ENCODE measurements around the gene JAZF1. TPM values are rescaled to one million over a fixed set of nuclear protein-coding genes. Genes with fewer than 3 reads are reported as not detected.

The JAZF1 gene
- total and polyA plus RNA-seq, 10 of the 15 experiments (the other 5 are each of a cell fraction or from before 2014, with no cell fraction given) = 0.04 to 0.82 (median 0.15) TPM; not detected in 3

GRCh38 chr7:27885652-27886051 is 294.9 kb downstream of the JAZF1 start (continued):
- TF ChIP-seq IRF5 (IDR thresholded peaks at IDR 0.05; ENCODE audit: borderline replicate concordance) = no peak

GRCh38 chr7:27883696-27884095 is 296.9 kb downstream of the JAZF1 start:
- H3K4me3 ChIP-seq = no peak overlapping the region
- CTCF ChIA-PET = no interaction called here
- TF ChIP-seq HCFC1 (IDR thresholded peaks at IDR 0.05; ENCODE audit: low read length) (no peak), KAT2A (conservative IDR thresholded peaks at IDR 0.05; ENCODE audit: control insufficient read depth, low read depth, low read length) (no peak), LARP7 (IDR thresholded peaks at IDR 0.05) (no peak), POU2F2 (IDR thresholded peaks at IDR 0.05; ENCODE audit: borderline replicate concordance, low read depth, low read length) (no peak), BHLHE40 (IDR thresholded peaks at IDR 0.05; ENCODE audit: borderline replicate concordance in 1 of 2, low read depth in 2 of 2, low read length in 1 of 2) (no peak), RAD51 (IDR thresholded peaks at IDR 0.05) (no peak), EED (IDR thresholded peaks at IDR 0.05; ENCODE audit: low read depth) (no peak), YY1 (IDR thresholded peaks at IDR 0.05; ENCODE audit: low read depth, low read length) (no peak), ZBTB11 (CRISPR knock-in tag; IDR thresholded peaks at IDR 0.05) (no peak), TAF1 (IDR thresholded peaks at IDR 0.05; ENCODE audit: borderline replicate concordance, low read depth, low read length) (no peak), BRCA1 (IDR thresholded peaks at IDR 0.05; ENCODE audit: low read depth, low read length) (no peak), CBFB (IDR thresholded peaks at IDR 0.05; ENCODE audit: low read depth) (no peak), ZNF622 (IDR thresholded peaks at IDR 0.05) (no peak)
- no peak overlapping the region for H2AFZ ChIP-seq (ENCODE audit: control insufficient read depth, low read depth, low read length)
- H3K27ac ChIP-seq (ENCODE audit: control insufficient read depth, insufficient read depth) = no peak overlapping the region
- H3K4me1 ChIP-seq (ENCODE audit: control insufficient read depth, insufficient read depth, low read length) = no peaks in the 10 kb centered on the region
- no peaks in the 10 kb centered on the region for H3K79me2 ChIP-seq (ENCODE audit: control insufficient read depth, insufficient read depth, low read length)
- no peaks in the 10 kb centered on the region for H3K27me3 ChIP-seq (replicated peaks in 1 of 2; ENCODE audit: control insufficient read depth in 2 of 2, insufficient read depth in 2 of 2, low read length in 1 of 2)
- POLR2A ChIA-PET = no interaction called here
- DNase-seq (ENCODE audit: low read depth, low spot score) (no peak), ATAC-seq (no peak), FAIRE-seq (no peak)
- no peak overlapping the region for H3K4me2 ChIP-seq (ENCODE audit: control insufficient read depth, insufficient read depth)
- RAD21 ChIA-PET (ENCODE audit: unreplicated experiment) = no interaction called here
- H3K9me3 ChIP-seq (replicated peaks; ENCODE audit: control insufficient read depth, insufficient read depth, low read length) = no peaks in the 10 kb centered on the region
- no peaks in the 10 kb centered on the region for H4K20me1 ChIP-seq (ENCODE audit: control insufficient read depth, insufficient read depth)
- in situ Hi-C loops (cut with MboI) (no loop called here), intact Hi-C loops (cut with micrococcal nuclease; ENCODE audit: unreplicated experiment) (no loop called here)
- BruUV-seq (replicated peaks) = no TSS peak
- no peaks in the 10 kb centered on the region for H3K36me3 ChIP-seq (ENCODE audit: control insufficient read depth in 2 of 2, insufficient read depth in 2 of 2, low read length in 1 of 2)
- SMC1A ChIA-PET (ENCODE audit: uncharacterized antibody, unreplicated experiment) = no interaction called here
- no peak overlapping the region for H3K9ac ChIP-seq (ENCODE audit: control insufficient read depth, insufficient read depth, low read length)
- WGBS (ENCODE audit: insufficient coverage, insufficient replicate concordance, low lambda C conversion rate, missing lambda C conversion rate) = 62% methylated on average over 4 of the region's 4 CpGs
